ENCODE measurements around the gene DHX38.

Gene DHX38

DNA sequence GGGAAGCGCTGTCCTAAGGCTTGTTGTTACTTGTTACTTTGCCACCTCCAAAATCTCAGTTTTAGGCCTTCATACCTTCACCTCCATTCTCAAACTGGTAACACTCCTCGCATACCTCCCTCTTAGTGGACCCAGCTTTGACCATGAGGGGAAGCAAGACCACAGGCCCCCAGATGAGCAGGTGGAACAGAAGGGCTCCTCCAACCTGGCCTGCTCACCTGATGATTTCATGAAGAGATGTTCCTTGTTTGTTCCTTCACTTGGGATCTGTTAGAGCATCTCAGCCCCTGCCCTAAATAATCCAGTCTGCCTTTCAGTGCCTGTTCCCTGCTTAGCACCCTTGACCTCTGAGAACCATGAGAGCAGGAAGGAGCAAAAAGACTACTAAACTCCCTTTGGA, 28.7 kb downstream of the DHX38 start:
- DNase-seq (ENCODE audit: low spot score) = no peak

DNA sequence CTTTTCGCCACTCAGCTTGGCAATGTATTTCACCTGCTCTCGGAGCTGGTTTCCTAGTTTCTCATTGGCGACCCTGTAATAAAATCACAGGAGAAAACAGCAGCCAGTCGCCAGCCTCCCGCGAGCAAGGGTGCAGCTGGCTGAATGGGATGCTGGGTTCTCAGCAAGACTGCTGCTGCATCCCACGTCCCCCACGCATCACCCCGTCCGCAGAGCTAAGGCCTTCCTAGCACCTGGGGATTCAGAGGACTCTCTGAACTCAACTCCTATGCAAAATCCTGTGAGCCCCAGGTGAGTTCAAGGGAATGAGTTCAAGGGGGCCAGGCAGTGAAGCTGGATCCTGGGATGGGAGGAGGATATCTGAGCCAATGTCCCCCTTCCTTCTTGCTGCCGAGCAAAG, 29.3 kb downstream of the DHX38 start:
- no peak for DNase-seq (ENCODE audit: low spot score)

DNA sequence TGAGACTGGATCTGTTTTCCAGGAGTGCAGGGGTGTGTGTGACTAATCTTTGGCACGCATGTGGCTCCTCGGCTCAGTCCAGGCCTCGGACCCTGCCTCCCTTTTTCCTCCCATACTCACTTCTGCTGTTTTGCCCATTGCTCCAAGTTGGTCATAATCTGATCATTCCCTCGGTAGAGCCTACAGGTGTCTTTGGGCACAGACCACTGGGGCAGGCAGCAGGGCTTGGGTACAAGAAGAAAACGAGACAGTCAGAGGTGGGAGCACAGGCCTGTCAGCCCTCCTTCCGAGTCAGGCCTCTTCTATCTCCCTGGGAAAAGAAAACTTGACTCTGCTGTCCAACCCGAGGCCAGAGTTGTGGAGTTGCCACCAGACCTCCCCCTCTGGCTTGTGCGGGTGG, 29.8 kb downstream of the DHX38 start:
- DNase-seq (ENCODE audit: low spot score) = no peak

DNA sequence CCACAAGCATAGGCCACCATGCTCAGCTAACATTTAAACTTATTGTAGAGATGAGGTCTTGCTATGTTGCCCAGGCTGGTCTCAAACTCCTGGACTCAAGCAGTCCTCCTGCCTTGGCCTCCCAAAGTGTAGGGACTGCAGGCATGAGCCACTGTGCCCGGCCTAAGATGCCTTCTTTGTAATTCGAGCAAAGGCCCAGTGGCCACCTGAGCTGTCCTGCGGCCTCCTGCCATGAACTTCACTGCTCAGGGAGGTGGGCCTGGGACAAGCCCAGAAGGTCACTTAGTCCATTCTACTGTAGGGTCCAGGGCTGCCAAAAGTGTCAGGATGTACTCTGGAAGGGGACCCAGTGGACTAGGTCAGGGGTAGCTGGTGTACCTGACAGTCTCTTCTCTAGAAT, 30.5 kb downstream of the DHX38 start:
- DNase-seq (ENCODE audit: low spot score) = no peak

DNA sequence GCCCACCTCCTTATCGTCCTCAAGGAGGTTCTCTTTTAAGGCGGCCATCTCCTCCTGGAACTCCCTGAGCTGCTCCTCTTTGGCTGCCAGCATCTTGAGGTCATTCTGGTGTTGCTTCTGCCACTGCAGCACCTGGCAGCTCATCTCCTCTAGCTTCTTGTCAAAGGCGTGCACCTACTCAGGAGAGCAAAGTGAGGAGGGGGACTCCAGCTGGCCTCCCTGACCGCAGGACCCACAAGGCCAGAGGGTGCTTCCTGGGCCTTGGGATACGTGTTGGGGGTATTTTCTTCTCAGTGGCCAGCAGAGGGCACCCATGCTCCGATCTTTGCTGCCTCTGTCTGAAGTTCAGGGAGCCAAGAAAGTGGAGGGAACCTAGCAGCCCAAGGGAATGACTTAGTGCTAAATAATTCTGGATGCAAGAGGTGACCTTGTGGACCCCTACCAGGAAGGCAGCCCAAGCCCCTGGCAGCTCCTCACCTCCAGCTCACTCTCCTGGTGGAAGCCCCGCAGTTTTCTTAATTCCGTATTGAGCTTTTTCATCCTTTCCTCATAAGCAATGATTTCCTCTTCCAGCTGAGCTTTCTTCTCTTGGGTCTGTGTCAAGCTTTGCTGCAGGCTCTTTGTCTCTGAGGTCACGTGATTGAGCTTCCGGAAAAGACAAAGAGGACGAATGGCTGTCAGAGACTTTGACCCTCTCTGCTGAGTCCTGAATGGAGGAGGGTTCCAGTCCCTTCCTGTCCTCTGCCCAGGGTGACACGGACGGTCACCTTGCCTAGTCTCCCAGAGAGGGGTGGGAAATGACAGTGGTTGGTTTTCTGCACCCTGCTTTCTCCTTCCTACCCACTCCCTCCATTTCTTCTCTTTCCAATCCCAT, 31.4 kb downstream of the DHX38 start:
- DNase-seq (ENCODE audit: low spot score) = peak; percentile 86

- no peak for DNase-seq (ENCODE audit: low spot score)
These were observed 32.2 kb downstream of the DHX38 start for GRCh38 chr16:72125635-72126428.

DNA sequence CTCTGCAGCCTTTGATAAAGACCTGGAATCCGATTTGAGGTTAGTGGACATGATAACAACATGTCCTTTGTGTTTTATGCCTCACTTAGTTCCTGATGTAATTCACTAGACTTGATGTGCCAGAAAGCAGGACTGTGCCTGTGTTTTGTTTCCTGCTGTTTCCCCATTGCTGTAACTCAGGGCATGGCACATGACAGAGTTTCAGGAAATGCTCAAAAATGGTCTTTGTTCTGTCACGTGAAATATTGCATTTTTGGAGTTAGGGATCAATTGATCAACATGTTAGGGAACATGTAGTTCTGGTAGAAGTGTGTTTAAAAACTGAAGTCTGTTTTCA, 32.8 kb downstream of the DHX38 start:
- no peak for DNase-seq (ENCODE audit: low spot score)

- DNase-seq (ENCODE audit: low spot score) = no peak
These were observed 35.1 kb downstream of the DHX38 start for GRCh38 chr16:72128701-72129100.

GRCh38 chr16:72129976-72130656, 36.5 kb downstream of the DHX38 start:
- no peak for DNase-seq (ENCODE audit: low spot score)

DNA sequence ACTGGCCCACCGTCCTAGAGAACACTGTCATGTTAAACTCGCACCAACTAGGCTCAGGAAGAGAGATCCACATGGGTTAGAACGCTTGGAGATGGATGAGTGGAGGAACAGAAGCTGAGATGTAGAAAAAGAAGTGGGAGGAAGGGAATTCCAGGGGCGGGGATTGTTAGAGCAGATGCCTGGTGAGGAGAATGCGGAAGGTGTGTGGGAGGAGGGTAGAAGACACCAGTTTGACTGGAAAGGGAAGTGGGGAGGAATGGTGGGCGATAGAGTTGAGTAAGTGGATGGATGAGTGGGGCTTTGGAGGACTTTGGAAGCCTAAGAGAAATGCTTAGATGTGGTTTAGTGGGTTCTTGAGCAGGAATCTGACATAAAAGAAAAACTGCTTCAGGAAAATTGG, 37.4 kb downstream of the DHX38 start:
- no peak for DNase-seq (ENCODE audit: low spot score)

GRCh38 chr16:72132726-72133125, 39.1 kb downstream of the DHX38 start:
- DNase-seq (ENCODE audit: low spot score) = no peak

DNA sequence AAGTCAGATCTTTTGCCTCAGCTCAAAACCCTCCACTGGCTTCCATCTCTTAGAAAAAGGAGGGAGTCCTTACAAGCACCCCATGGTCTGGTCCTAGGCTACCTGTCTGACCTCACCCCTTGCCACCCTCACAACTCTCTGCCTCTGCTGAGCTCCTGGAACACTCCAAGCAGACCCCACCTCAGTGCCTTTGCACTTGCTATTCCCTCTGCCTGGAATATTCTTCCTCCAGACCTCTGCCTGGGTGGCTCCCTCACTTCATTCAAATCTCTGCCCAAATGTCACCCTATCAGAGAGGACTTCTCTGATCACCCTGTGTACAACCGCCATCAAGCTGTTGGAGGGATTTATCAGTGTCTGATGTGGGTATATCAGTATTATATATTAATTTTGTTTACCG, 40.9 kb downstream of the DHX38 start:
- no peak for DNase-seq (ENCODE audit: low spot score)

- no peak for DNase-seq (ENCODE audit: low spot score)
These were observed 43.9 kb downstream of the DHX38 start for GRCh38 chr16:72137380-72138063.

- DNase-seq (ENCODE audit: low spot score) = no peak
These were observed 44.5 kb downstream of the DHX38 start for GRCh38 chr16:72138064-72138572.

GRCh38 chr16:72139908-72140307, 46.3 kb downstream of the DHX38 start:
- no peak for DNase-seq (ENCODE audit: low spot score)

DNA sequence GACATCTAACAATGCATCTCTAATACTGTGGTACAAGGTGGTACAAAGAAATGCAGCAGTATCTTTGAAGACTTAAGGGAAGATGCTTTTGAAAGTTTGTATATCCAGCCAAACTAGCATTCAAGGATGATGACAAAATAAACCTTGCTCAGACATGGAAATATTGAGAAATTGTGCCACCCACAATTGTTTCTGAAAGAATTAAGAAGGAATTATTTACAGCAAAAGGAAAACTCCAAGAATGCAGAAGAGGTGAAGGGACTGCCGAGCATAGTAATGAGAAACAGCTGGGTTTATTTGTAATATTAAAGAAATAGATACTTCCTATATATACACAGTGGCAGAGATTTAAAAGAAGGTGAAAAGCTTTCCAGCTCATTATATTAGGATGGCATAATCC, 48.8 kb downstream of the DHX38 start:
- no peak for DNase-seq (ENCODE audit: low spot score)

DNA sequence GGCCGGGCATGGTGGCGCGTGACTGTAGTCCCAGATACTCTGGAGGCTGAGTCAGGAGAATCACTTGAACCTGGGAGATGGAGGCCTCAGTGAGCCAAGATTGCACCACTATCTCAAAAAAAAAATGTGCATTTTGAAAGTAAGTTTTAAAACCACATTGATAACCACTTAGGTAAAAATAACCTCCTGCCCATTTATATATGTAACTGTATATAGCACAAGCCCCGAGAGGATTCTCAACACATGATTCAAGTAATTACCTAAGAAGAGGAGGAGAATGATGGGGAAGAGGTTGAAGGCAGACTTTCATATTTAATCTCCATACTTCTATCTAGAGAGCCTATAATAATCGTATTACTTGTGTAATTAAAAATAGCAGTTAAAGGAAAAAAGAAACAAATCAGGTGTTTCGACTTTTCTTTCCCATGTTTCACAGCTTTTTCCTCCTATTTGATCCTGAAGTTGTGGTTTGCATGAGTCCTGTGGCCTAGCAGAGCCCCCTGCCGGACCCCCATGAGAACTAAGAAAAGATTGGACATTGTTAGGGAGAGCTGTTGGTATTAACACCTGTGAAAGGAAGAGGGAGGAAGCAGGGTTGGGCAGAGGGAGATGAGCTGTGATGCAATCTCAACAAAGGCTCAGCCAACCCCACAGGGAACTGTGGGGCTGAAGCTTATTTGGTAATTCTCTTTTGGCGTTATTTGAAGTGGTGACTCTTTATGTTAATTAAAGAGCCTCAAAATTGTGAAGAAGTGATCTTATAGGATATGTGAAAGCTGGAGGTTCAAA, 56.2 kb downstream of the DHX38 start:
- DNase-seq (ENCODE audit: low spot score) = no peak

- no peak for DNase-seq (ENCODE audit: low spot score)
These were observed 65.7 kb downstream of the DHX38 start for GRCh38 chr16:72159386-72159785.

GRCh38 chr16:72159801-72160200, 66.2 kb downstream of the DHX38 start:
- no peak for DNase-seq (ENCODE audit: low spot score)

- DNase-seq (ENCODE audit: low spot score) = no peak
These were observed 68.6 kb downstream of the DHX38 start for GRCh38 chr16:72162105-72162692.
